ENCODE results near the gene LLGL2.

The LLGL2 gene

DNA sequence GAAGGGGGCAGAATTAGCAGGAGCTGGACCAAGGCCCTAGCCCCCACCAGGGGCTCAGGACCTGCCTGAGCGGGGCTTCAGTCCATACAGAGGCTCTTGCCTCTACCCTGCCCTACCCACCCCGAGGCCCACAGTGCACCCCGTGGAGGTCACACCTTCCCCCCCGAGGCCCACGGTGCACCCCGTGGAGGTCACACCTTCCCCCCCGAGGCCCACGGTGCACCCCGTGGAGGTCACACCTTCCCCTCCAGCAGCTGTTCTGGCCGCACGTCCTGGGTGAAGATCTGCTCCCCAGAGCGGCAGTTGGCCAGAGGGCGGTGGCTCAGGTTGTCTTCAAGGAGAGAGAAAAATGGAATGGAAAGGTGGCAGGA is 21.5 kb upstream of the LLGL2 start:
- Histone ChIP-seq H3K4me2 (ENCODE audit: low read length) (no peak overlapping the region), H2AK5ac (ENCODE audit: low read length) (no peak overlapping the region), H3K56ac (ENCODE audit: low read length) (no peak overlapping the region), H3K9ac (ENCODE audit: low read length) (no peak overlapping the region), H4K5ac (ENCODE audit: low read length) (no peak overlapping the region), H3K4ac (ENCODE audit: low read depth, low read length) (no peak overlapping the region), H4K8ac (ENCODE audit: low read depth, low read length) (no peak overlapping the region), H3K4me1 (ENCODE audit: control insufficient read depth, low read depth, low read length) (no peaks in the 10 kb centered on the region), H3K27ac (ENCODE audit: low read depth, low read length) (no peak overlapping the region), H3K79me2 (ENCODE audit: control insufficient read depth, insufficient read depth, low read length) (no peaks in the 10 kb centered on the region), H3K23ac (ENCODE audit: low read length) (no peak overlapping the region), H2BK5ac (ENCODE audit: low read length) (no peak overlapping the region), H3K79me1 (ENCODE audit: low read length) (no peaks in the 10 kb centered on the region), H3K36me3 (ENCODE audit: control insufficient read depth, insufficient read depth, low read length) (peaks cover 3% of the 10 kb centered on the region), H2BK120ac (ENCODE audit: low read depth, low read length) (no peak overlapping the region), H2BK15ac (replicated peaks; ENCODE audit: low read depth) (no peak overlapping the region), H3K27me3 (ENCODE audit: insufficient read depth, low read length, poor library complexity) (no peaks in the 10 kb centered on the region), H3K4me3 (ENCODE audit: low read length) (no peak overlapping the region), H3K18ac (ENCODE audit: low read length) (no peak overlapping the region)
- no peak for DNase-seq
- no CpG with 5 or more reads among the region's 13 CpGs for WGBS (ENCODE audit: extremely low coverage, insufficient coverage, low lambda C conversion rate)

DNA sequence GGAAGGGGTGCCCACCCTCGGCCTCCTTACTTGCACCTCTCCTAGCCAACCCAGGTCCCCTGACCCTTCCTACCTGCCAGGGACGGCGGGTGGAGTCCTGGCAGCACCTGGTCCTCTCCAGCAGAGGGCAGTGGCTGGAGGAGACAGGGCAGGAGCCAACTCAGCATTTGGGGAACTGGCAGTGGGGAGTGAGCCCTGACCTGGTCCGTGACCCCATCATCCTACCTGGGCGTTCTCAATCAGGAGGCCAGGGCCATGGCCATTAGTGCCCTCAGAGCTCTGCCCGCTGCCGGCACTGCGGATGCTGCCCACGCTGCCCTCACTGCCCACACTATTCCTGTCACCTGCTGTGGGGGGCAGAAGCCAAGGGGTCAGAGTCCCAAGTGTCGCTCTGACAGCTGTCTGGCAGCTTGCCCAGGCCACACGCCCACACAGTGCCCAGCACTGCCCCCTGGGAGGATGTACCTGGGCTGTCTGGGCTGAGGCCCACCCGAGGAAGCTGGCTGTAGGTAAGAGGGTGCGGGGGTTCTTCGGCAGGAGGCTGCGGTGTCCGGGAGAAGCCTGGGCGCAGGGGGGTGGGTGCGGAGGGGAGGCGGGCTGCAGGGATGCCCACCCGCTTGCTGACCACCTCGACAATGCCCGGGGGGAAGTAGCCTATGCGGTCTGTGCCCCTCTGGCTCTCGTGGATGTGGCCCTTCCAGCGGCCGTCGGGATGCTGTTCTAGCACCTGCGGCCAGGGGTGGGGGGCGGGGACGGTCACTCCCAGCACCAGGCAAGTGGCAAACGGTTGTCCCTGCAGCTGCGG is 20.9 kb upstream of the LLGL2 start:
- Histone ChIP-seq H2BK15ac (replicated peaks; ENCODE audit: low read depth) (no peak overlapping the region), H3K18ac (ENCODE audit: low read length) (no peak overlapping the region), H4K8ac (ENCODE audit: low read depth, low read length) (no peak overlapping the region), H3K79me2 (ENCODE audit: control insufficient read depth, insufficient read depth, low read length) (no peaks in the 10 kb centered on the region), H3K79me1 (ENCODE audit: low read length) (no peaks in the 10 kb centered on the region), H3K4me1 (ENCODE audit: control insufficient read depth, low read depth, low read length) (no peaks in the 10 kb centered on the region), H3K27ac (ENCODE audit: low read depth, low read length) (no peak overlapping the region), H3K23ac (ENCODE audit: low read length) (no peak overlapping the region), H2BK120ac (ENCODE audit: low read depth, low read length) (no peak overlapping the region), H2BK5ac (ENCODE audit: low read length) (no peak overlapping the region), H3K4me3 (ENCODE audit: low read length) (no peak overlapping the region), H3K4ac (ENCODE audit: low read depth, low read length) (no peak overlapping the region), H3K9ac (ENCODE audit: low read length) (no peak overlapping the region), H3K4me2 (ENCODE audit: low read length) (no peak overlapping the region), H3K36me3 (ENCODE audit: control insufficient read depth, insufficient read depth, low read length) (peaks cover 3% of the 10 kb centered on the region), H3K56ac (ENCODE audit: low read length) (no peak overlapping the region), H3K27me3 (ENCODE audit: insufficient read depth, low read length, poor library complexity) (no peaks in the 10 kb centered on the region), H4K5ac (ENCODE audit: low read length) (no peak overlapping the region), H2AK5ac (ENCODE audit: low read length) (no peak overlapping the region)
- no CpG with 5 or more reads among the region's 32 CpGs for WGBS (ENCODE audit: extremely low coverage, insufficient coverage, low lambda C conversion rate)
- peak; percentile 49 for DNase-seq

DNA sequence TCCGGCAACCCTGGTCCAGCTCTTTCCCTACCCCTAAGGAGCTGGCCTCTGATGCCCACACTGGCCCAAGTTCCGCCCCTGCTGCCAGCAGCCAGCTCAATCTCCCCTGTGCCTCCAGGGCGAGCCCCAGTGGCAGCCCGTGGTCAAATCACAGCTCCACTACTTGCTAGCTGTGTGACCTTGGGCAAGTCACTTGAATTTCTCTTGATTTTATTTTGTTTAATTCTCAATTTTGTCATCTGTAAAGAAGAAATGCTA is 20.4 kb upstream of the LLGL2 start:
- Histone ChIP-seq H3K79me2 (ENCODE audit: control insufficient read depth, insufficient read depth, low read length) (no peaks in the 10 kb centered on the region), H4K5ac (ENCODE audit: low read length) (no peak overlapping the region), H2AK5ac (ENCODE audit: low read length) (no peak overlapping the region), H3K4me2 (ENCODE audit: low read length) (no peak overlapping the region), H3K79me1 (ENCODE audit: low read length) (no peaks in the 10 kb centered on the region), H4K8ac (ENCODE audit: low read depth, low read length) (no peak overlapping the region), H3K36me3 (ENCODE audit: control insufficient read depth, insufficient read depth, low read length) (peaks cover 3% of the 10 kb centered on the region), H3K4ac (ENCODE audit: low read depth, low read length) (no peak overlapping the region), H3K56ac (ENCODE audit: low read length) (no peak overlapping the region), H2BK120ac (ENCODE audit: low read depth, low read length) (no peak overlapping the region), H2BK15ac (replicated peaks; ENCODE audit: low read depth) (no peak overlapping the region), H3K18ac (ENCODE audit: low read length) (no peak overlapping the region), H3K23ac (ENCODE audit: low read length) (no peak overlapping the region), H3K27me3 (ENCODE audit: insufficient read depth, low read length, poor library complexity) (no peaks in the 10 kb centered on the region), H3K9ac (ENCODE audit: low read length) (no peak overlapping the region), H3K27ac (ENCODE audit: low read depth, low read length) (no peak overlapping the region), H3K4me3 (ENCODE audit: low read length) (no peak overlapping the region), H3K4me1 (ENCODE audit: control insufficient read depth, low read depth, low read length) (no peaks in the 10 kb centered on the region), H2BK5ac (ENCODE audit: low read length) (no peak overlapping the region)
- WGBS (ENCODE audit: extremely low coverage, insufficient coverage, low lambda C conversion rate) = no CpG with 5 or more reads among the region's 4 CpGs
- DNase-seq = no peak

DNA sequence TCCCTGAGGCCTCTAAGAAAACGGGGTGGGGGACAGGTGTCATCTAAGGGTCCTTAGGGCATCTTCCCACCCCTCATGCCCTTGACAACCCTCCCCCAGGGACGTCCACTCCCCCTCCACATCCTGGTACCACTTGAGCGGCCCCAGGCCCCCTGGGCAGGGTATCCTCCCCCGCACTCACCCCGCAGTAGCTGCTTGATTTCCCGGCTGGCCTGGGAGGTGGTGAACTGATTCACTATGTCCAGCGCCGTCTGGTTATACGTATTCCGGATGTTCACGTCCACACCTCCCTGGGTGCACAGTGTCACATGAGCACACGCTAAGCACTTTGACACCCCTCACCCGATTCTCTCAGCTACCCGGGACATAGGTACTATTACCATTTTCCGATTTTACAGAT is 19.9 kb upstream of the LLGL2 start:
- WGBS (ENCODE audit: extremely low coverage, insufficient coverage, low lambda C conversion rate) = no CpG with 5 or more reads among the region's 15 CpGs
- Histone ChIP-seq H3K79me2 (ENCODE audit: control insufficient read depth, insufficient read depth, low read length) (no peaks in the 10 kb centered on the region), H3K4ac (ENCODE audit: low read depth, low read length) (no peak overlapping the region), H3K27me3 (ENCODE audit: insufficient read depth, low read length, poor library complexity) (no peaks in the 10 kb centered on the region), H3K9ac (ENCODE audit: low read length) (no peak overlapping the region), H2BK15ac (replicated peaks; ENCODE audit: low read depth) (no peak overlapping the region), H2BK120ac (ENCODE audit: low read depth, low read length) (no peak overlapping the region), H4K8ac (ENCODE audit: low read depth, low read length) (no peak overlapping the region), H3K56ac (ENCODE audit: low read length) (no peak overlapping the region), H3K27ac (ENCODE audit: low read depth, low read length) (no peak overlapping the region), H3K23ac (ENCODE audit: low read length) (no peak overlapping the region), H3K4me1 (ENCODE audit: control insufficient read depth, low read depth, low read length) (no peaks in the 10 kb centered on the region), H3K79me1 (ENCODE audit: low read length) (no peaks in the 10 kb centered on the region), H3K18ac (ENCODE audit: low read length) (no peak overlapping the region), H3K36me3 (ENCODE audit: control insufficient read depth, insufficient read depth, low read length) (peaks cover 3% of the 10 kb centered on the region), H2BK5ac (ENCODE audit: low read length) (no peak overlapping the region), H2AK5ac (ENCODE audit: low read length) (no peak overlapping the region), H4K5ac (ENCODE audit: low read length) (no peak overlapping the region), H3K4me3 (ENCODE audit: low read length) (no peak overlapping the region), H3K4me2 (ENCODE audit: low read length) (no peak overlapping the region)
- DNase-seq = no peak

DNA sequence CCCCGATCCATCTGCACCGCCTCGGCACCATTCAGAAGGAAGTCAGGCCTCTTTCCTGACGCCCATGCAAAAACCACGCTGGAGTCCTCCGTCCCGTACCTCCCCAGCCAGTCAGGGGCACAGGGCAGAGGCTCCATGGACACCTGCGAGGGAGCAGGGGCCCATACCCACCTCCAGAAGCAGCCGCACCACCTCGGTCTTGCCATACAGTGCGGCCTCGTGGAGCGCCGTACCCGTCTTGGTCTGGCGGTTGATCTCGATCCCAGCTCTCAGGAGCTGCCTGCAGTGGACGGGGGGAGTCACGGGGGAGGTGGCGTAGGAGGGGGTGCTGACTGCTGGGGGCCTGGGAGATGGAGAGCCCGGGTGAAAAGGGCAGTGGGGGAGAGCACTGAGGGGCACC is 19.4 kb upstream of the LLGL2 start:
- Histone ChIP-seq H2BK5ac (ENCODE audit: low read length) (no peak overlapping the region), H2BK15ac (replicated peaks; ENCODE audit: low read depth) (no peak overlapping the region), H3K79me2 (ENCODE audit: control insufficient read depth, insufficient read depth, low read length) (no peaks in the 10 kb centered on the region), H3K36me3 (ENCODE audit: control insufficient read depth, insufficient read depth, low read length) (peaks cover 3% of the 10 kb centered on the region), H3K27me3 (ENCODE audit: insufficient read depth, low read length, poor library complexity) (no peaks in the 10 kb centered on the region), H3K18ac (ENCODE audit: low read length) (no peak overlapping the region), H3K23ac (ENCODE audit: low read length) (no peak overlapping the region), H4K5ac (ENCODE audit: low read length) (no peak overlapping the region), H3K27ac (ENCODE audit: low read depth, low read length) (no peak overlapping the region), H2AK5ac (ENCODE audit: low read length) (no peak overlapping the region), H3K4me2 (ENCODE audit: low read length) (no peak overlapping the region), H4K8ac (ENCODE audit: low read depth, low read length) (no peak overlapping the region), H2BK120ac (ENCODE audit: low read depth, low read length) (no peak overlapping the region), H3K4me1 (ENCODE audit: control insufficient read depth, low read depth, low read length) (no peaks in the 10 kb centered on the region), H3K56ac (ENCODE audit: low read length) (no peak overlapping the region), H3K9ac (ENCODE audit: low read length) (no peak overlapping the region), H3K79me1 (ENCODE audit: low read length) (no peaks in the 10 kb centered on the region), H3K4me3 (ENCODE audit: low read length) (no peak overlapping the region), H3K4ac (ENCODE audit: low read depth, low read length) (no peak overlapping the region)
- no peak for DNase-seq
- no CpG with 5 or more reads among the region's 21 CpGs for whole genome bisulfite sequencing (ENCODE audit: extremely low coverage, insufficient coverage, low lambda C conversion rate)

DNA sequence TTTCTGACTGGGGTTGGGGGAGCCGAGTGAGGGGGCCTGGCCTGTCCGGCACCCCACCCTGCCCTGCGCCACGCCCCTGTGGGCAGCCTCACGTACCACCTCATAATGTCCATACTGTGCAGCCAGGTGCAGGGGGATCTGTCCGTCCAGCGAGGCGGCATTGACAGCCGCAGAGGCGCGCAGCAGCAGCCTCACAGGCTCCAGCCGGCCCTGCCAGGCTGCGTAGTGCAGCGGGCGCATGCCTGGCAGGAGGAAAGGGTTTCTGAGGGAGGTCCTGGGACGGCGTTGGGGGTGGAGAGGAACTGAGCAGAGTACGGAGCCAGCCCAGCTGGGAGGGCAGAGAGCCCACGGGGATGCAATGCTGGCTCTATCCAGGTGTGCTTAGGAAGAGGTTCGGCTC is 18.6 kb upstream of the LLGL2 start:
- Histone ChIP-seq H2BK5ac (ENCODE audit: low read length) (no peak overlapping the region), H3K27ac (ENCODE audit: low read depth, low read length) (no peak overlapping the region), H3K23ac (ENCODE audit: low read length) (no peak overlapping the region), H3K56ac (ENCODE audit: low read length) (no peak overlapping the region), H4K5ac (ENCODE audit: low read length) (no peak overlapping the region), H3K36me3 (ENCODE audit: control insufficient read depth, insufficient read depth, low read length) (peaks cover 3% of the 10 kb centered on the region), H3K9ac (ENCODE audit: low read length) (no peak overlapping the region), H2BK120ac (ENCODE audit: low read depth, low read length) (no peak overlapping the region), H3K4me3 (ENCODE audit: low read length) (no peak overlapping the region), H3K4me2 (ENCODE audit: low read length) (no peak overlapping the region), H2AK5ac (ENCODE audit: low read length) (no peak overlapping the region), H2BK15ac (replicated peaks; ENCODE audit: low read depth) (no peak overlapping the region), H4K8ac (ENCODE audit: low read depth, low read length) (no peak overlapping the region), H3K18ac (ENCODE audit: low read length) (no peak overlapping the region), H3K79me1 (ENCODE audit: low read length) (no peaks in the 10 kb centered on the region), H3K4me1 (ENCODE audit: control insufficient read depth, low read depth, low read length) (no peaks in the 10 kb centered on the region), H3K27me3 (ENCODE audit: insufficient read depth, low read length, poor library complexity) (no peaks in the 10 kb centered on the region), H3K4ac (ENCODE audit: low read depth, low read length) (no peak overlapping the region), H3K79me2 (ENCODE audit: control insufficient read depth, insufficient read depth, low read length) (no peaks in the 10 kb centered on the region)
- no peak for DNase-seq
- no CpG with 5 or more reads among the region's 20 CpGs for WGBS (ENCODE audit: extremely low coverage, insufficient coverage, low lambda C conversion rate)

Measured in mesendoderm (in vitro differentiated cells).